HPDE6-E6E7 (cell line): ENCODE measurements around the gene HS6ST1.
"Not testable (repeated sequence)": the region's sequence is repeated elsewhere in the genome, so short reads cannot be mapped to it uniquely, and the experiment has no call there.

Experiments used
- DNase-seq: peaks from one replicate; pipeline ENCODE4 v3.0.0; 2011; ENCODE audit warnings: missing footprints; ENCODE audit errors: extremely low spot score

The HS6ST1 gene

DNA sequence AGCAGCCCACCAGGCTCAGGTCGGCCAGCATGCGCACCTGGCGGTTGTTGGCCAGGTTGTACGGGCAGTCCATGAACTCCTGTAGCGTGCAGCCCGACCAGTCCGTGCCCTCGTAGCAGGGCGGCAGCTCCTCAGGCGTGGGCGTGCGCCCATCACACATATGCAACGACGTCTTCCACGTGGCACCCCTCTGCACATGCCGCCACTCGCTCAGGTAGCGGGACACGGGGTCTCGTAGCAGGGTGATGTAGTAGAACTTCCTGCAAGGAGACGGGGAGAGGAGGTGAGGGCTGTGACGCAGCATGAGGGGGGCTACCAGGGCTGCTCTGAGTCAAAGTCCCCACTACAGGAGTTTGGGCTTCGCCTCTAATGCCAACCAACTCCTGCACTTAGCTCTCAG lies 50.1 kb downstream of the HS6ST1 start:
- not testable (repeated sequence) for DNase-seq

GRCh38 chr2:128268145-128268544 lies 50.5 kb downstream of the HS6ST1 start:
- DNase-seq = not testable (repeated sequence)

DNA sequence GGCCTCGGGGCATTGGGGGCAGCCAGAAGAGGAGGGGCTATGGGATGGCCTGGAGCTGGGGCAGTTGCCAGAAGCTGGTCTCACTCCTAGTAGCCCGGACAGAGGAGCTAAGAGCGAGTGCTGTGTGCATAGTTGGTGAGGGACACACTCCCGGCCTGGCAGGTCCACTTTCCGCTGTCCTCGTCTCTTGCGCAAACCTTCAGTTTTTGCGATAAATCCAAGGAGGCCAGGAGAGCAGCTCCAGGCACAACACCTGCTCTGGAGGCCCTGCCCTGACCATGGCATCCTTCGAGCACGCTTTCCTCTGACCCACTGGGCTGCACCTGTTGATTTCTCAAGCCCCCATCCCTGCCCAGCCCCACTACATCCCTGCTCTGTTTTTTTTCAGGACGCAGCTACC lies 51.0 kb downstream of the HS6ST1 start:
- DNase-seq = not testable (repeated sequence)

- not testable (repeated sequence) for DNase-seq
Observed at GRCh38 chr2:128267197-128267596, 51.5 kb downstream of the HS6ST1 start.

GRCh38 chr2:128266463-128266862 lies 52.2 kb downstream of the HS6ST1 start:
- not testable (repeated sequence) for DNase-seq

- not testable (repeated sequence) for DNase-seq
Observed at GRCh38 chr2:128265608-128265993, 53.1 kb downstream of the HS6ST1 start.

GRCh38 chr2:128264881-128265607 lies 53.6 kb downstream of the HS6ST1 start:
- DNase-seq = no peak

DNA sequence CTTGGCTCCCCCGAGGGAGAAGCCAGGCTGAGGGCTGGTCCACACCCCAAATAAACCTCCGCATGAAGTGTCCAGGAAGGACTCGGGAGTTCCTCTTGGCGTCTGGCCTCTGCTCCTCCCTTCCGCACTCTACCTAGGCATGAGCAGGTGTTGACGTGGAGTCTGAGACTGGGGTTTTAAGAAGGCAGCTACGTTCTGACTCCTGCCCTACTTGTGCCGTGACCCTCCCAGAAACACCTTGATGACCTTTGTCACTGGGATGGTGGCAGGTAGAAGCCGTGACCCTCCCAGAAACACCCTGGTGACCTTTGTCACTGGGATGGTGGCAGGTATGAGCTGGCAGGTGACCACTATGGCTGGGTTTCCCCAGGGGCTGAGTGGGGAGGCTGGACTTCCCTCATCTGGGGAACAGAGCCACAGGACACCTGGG lies 54.8 kb downstream of the HS6ST1 start:
- no peak for DNase-seq

- DNase-seq = no peak
Observed at GRCh38 chr2:128262315-128263253, 56.1 kb downstream of the HS6ST1 start.

- no peak for DNase-seq
Observed at GRCh38 chr2:128261245-128262128, 57.2 kb downstream of the HS6ST1 start.

- peak; percentile 84 for DNase-seq
Observed at GRCh38 chr2:128260239-128261138, 58.2 kb downstream of the HS6ST1 start.

GRCh38 chr2:128259585-128259984 lies 59.1 kb downstream of the HS6ST1 start:
- no peak for DNase-seq

DNA sequence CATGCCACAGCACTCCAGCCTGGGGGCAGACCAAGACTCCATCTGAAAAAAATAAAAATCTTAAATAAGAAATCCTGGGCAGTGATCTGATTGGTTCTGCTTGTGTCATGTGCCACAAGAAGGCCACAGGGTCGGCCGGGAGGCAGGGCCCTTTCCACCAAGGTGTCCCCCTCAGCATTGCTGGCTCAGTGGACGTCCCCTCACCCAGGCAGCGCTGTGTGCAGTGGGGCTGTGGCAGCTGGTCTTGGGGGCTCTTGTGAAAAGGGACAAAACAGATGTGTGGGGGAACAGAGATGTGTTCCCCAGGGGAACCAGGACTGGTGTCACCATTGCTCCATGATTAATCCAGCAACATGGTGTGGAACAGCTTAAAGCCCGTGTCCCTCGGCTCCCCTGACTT lies 60.5 kb downstream of the HS6ST1 start:
- no peak for DNase-seq

GRCh38 chr2:128252501-128252900 lies 66.2 kb downstream of the HS6ST1 start:
- DNase-seq = no peak

GRCh38 chr2:128252086-128252485 lies 66.6 kb downstream of the HS6ST1 start:
- DNase-seq = not testable (repeated sequence)

DNA sequence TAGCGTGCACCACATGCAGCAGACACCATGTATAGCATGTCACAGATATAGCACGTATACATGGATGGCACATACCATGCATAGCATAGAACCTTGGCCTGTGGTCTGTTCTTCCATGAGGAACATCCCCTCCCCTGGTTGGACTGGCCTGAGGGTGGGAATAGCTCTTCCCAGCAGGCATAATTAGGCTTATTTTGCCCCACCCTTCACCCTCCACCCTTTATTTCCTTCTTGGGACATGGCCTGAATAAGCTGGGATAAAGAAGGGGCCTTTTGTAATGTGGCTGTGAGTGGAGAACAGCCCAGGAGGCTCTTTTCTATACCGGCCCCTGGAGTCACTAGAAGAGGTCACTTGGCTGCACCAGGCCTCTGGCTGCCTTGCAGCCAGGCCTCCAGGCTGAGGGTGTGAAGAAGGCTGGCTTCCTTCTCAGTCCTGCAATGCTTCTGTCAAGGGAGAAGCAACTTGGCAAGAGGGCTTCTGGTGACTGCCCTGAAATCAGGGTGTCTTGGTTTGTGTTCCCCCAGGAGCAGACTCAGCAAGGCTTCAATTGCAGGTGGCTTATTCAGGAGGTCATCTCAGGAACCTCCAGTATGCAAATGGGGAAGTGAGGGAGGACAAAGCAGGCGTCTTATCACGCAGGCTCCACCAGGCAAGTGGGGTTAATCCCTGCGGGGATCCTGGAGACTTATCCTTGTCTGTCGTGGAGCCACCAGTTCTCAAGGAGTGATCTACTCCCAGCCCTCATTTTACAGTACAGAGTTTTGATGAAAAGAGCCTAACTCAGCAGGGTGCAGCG lies 68.2 kb downstream of the HS6ST1 start:
- no peak for DNase-seq

DNA sequence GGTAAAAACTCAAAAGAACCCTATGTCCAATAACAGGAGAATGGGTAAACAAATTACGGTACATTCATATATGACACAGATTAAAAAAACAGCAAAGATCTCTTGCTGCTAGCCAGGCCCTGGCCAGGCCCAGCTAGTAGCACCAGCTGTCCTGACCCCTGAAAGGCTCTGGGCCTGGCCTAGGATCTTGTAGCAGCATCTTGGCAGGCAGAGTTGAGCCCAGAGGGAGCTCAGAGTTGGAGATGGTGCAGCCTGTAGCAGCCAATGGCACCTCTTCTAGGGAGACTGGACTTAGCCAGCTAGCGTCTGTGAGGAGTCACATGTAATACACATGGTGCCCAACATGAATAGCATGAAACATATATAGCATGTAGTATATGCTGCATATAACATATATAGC lies 69.1 kb downstream of the HS6ST1 start:
- DNase-seq = no peak

- DNase-seq = no peak
Observed at GRCh38 chr2:128245813-128246212, 72.9 kb downstream of the HS6ST1 start.

DNA sequence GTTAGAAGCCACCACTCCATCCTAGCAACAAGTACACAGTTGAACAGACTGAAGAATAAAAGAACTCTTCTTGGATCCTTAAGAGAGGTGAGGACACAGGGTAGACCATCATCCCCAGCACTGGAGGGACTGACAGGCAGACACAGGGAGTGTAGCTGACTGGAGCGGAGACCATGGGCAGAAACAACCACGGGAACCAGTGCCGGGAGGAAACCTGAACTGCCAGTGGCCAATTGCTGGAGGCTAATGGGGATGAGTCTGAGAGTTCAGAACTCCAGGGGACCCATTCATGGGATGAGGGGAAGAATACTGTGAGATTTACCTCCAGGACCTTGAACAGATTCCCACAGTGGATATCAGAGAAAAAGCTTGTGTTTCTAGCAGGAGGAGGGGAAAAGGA lies 76.8 kb downstream of the HS6ST1 start:
- DNase-seq = no peak
